Measurements from ENCODE around the gene GPX4. TPM values are rescaled to one million over a fixed set of nuclear protein-coding genes. Genes with fewer than 3 reads are reported as not detected.

GPX4 gene
- total RNA-seq, 1 experiment from 2014 or later, result 355 TPM

DNA sequence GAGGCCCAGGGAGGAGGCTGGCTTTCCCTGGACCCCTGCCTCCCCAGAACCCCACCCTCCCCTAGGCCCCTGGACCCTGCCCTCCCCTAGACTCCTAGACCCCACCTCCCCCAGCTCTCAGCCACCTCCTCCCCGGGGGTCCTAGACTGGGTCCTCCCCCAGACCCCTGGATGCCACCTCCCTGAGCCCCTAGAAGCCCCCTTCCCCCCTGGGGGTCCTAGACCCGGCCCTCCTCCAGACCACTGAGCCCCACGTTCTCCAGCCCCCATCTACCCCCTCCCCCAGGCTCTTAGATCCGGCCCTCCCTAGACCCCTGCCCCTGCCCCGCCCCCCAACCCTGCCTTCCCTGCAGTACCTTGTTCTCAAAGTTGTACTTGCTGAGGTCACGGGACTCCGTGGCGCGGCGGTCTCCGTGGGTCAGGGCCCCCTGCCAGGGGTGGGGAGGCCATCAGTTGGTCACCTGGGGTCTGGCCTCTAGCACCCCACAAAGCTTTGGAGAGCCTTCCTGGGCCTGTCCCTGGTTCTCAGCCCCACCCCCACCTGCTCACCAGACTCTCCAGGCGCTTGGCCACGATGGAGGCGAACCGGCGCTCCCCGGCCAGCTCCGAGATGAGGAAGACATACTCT, 8.0 kb downstream of the GPX4 start:
- WGBS (ENCODE audit: extremely low coverage, insufficient read length, low lambda C conversion rate), result no CpG with 5 or more reads among the region's 18 CpGs
- Histone ChIP-seq H3K79me2 (ENCODE audit: insufficient read depth, low read length) (no peaks in the 10 kb centered on the region), H3K23me2 (ENCODE audit: insufficient read length, low read depth, low read length, poor library complexity, severe bottlenecking) (no peaks in the 10 kb centered on the region), H4K5ac (ENCODE audit: insufficient read length, low read depth, low read length) (no peak overlapping the region), H3K4me1 (ENCODE audit: insufficient read depth, low read length) (no peaks in the 10 kb centered on the region), H3K79me1 (ENCODE audit: insufficient read depth, low read depth, low read length, poor library complexity, severe bottlenecking) (no peaks in the 10 kb centered on the region), H2BK5ac (ENCODE audit: insufficient read length, low read length) (no peak overlapping the region), H4K20me1 (ENCODE audit: control insufficient read depth, insufficient read depth, insufficient read length) (no peaks in the 10 kb centered on the region), H3K4ac (ENCODE audit: low read depth, low read length) (no peak overlapping the region), H3K14ac (ENCODE audit: insufficient read depth, low read length) (no peak overlapping the region), H2BK12ac (ENCODE audit: insufficient read length, low read depth, low read length) (no peak overlapping the region), H2BK120ac (ENCODE audit: low read depth, low read length, poor library complexity, severe bottlenecking) (no peak overlapping the region), H2BK15ac (ENCODE audit: low read depth, low read length) (no peak overlapping the region), H3K9me3 (ENCODE audit: control insufficient read depth, low read depth, low read length) (no peaks in the 10 kb centered on the region), H2AFZ (ENCODE audit: low read length) (no peak overlapping the region), H3K27me3 (ENCODE audit: insufficient read depth, low read length) (no peaks in the 10 kb centered on the region), H2AK5ac (ENCODE audit: insufficient read length, low read length) (no peak overlapping the region), H4K91ac (ENCODE audit: insufficient read length, low read depth, low read length) (no peak overlapping the region), H3K23ac (ENCODE audit: insufficient read length, low read depth, low read length) (no peak overlapping the region), H3K9ac (ENCODE audit: extremely low read depth, insufficient read length, low read length) (no peak overlapping the region), H3K56ac (ENCODE audit: insufficient read length, low read depth, low read length) (no peak overlapping the region), H4K8ac (replicated peaks; ENCODE audit: insufficient read length, low read depth, low read length) (no peak overlapping the region), H3K4me2 (ENCODE audit: insufficient read depth, insufficient read length, low read length) (no peak overlapping the region), H3K27ac (ENCODE audit: insufficient read length, low read depth, low read length) (no peak overlapping the region), H3K18ac (ENCODE audit: insufficient read length, low read depth, low read length) (no peak overlapping the region), H2BK20ac (ENCODE audit: low read depth, low read length, poor library complexity, severe bottlenecking) (no peak overlapping the region), H3T11ph (ENCODE audit: low read length) (no peak overlapping the region)
- DNase-seq, result no peak
- Mint-ChIP-seq H3K4me1 (peaks cover 1 to 9% of the 10 kb centered on the region in 2 experiments; a peak in 3 of 4 replicates), H3K9me3 (no peaks in the 10 kb centered on the region), H3K4me3 (no peak overlapping the region), H3K27ac (no peak overlapping the region), H3K36me3 (ENCODE audit: insufficient read depth in 1 of 3, low read depth in 3 of 3) (peaks cover 0 to 6% (median 0%) of the 10 kb centered on the region in 3 experiments; a peak in 3 of 7 replicates), H3K27me3 (ENCODE audit: low read depth) (peaks cover 2% of the 10 kb centered on the region)
- TF ChIP-seq, protein P1, sequence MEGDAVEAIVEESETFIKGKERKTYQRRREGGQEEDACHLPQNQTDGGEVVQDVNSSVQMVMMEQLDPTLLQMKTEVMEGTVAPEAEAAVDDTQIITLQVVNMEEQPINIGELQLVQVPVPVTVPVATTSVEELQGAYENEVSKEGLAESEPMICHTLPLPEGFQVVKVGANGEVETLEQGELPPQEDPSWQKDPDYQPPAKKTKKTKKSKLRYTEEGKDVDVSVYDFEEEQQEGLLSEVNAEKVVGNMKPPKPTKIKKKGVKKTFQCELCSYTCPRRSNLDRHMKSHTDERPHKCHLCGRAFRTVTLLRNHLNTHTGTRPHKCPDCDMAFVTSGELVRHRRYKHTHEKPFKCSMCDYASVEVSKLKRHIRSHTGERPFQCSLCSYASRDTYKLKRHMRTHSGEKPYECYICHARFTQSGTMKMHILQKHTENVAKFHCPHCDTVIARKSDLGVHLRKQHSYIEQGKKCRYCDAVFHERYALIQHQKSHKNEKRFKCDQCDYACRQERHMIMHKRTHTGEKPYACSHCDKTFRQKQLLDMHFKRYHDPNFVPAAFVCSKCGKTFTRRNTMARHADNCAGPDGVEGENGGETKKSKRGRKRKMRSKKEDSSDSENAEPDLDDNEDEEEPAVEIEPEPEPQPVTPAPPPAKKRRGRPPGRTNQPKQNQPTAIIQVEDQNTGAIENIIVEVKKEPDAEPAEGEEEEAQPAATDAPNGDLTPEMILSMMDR (conservative IDR thresholded peaks at IDR 0.05), result no peak
